ENCODE data around the gene CLIC1.
A peak's percentile ranks its signal among the peaks of the same experiment; 100 is the strongest.

DNA sequence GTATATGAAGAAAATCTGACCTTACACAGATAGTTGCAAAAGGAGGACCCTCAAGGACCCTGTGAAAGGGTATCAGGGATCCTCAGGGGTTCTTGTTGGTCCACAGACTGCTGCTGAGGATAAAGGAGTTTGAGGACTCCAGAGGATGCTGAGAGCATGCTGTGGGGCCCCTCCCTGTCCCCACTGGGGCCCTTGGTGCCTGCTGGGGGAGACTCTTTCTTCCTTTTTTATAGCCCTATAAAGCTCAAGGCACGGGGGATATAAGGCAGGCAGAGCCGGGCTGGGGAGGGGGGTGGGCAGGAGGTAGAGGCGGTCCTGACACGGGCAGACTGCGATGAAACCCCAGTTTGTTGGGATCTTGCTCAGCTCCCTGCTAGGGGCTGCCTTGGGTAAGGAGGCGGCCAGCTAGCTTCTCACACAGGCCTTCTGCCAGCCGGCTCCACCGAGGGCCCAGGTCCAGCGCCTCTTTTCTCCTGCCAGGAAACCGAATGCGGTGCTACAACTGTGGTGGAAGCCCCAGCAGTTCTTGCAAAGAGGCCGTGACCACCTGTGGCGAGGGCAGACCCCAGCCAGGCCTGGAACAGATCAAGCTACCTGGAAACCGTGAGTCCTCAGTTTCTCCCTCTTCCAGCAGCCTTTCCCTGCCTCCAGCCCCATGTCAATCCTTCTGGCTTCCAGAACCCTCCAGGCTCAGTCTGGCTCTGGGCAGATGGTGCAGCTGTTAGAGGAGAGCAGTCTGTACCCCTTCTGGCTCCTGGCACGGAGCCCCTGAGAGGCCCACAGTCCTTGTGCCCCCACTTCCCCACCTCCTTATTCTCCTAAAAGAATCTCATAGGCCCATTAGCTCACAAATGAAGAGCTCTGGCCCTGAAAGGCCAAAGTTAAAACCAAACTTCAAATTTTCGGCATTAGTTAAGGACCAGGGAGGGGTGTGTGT lies 21.0 kb downstream of the CLIC1 start, which contains the start of gene LY6G6D:
- TF ChIP-seq IKZF3 (tag by site-specific recombination; IDR thresholded peaks at IDR 0.05) (0 out of 2 replicates have a peak, but pooled peaks have one; percentile 11), ZBTB48 (tag by site-specific recombination; IDR thresholded peaks at IDR 0.05) (no peak), REPIN1 (tag by site-specific recombination; IDR thresholded peaks at IDR 0.05; ENCODE audit: low read depth) (no peak), KLF16 (tag by site-specific recombination; IDR thresholded peaks at IDR 0.05) (no peak), ZBTB7A (tag by site-specific recombination; IDR thresholded peaks at IDR 0.05; ENCODE audit: low read depth) (no peak), ZNF214 (tag by site-specific recombination; IDR thresholded peaks at IDR 0.05; ENCODE audit: borderline replicate concordance) (no peak), SALL2 (tag by site-specific recombination; IDR thresholded peaks at IDR 0.05; ENCODE audit: borderline replicate concordance) (no peak), ZNF660 (tag by site-specific recombination; IDR thresholded peaks at IDR 0.05) (no peak), BCL11A (tag by site-specific recombination; IDR thresholded peaks at IDR 0.05; ENCODE audit: low read depth) (no peak)
- TF ChIP-seq, protein P1, sequence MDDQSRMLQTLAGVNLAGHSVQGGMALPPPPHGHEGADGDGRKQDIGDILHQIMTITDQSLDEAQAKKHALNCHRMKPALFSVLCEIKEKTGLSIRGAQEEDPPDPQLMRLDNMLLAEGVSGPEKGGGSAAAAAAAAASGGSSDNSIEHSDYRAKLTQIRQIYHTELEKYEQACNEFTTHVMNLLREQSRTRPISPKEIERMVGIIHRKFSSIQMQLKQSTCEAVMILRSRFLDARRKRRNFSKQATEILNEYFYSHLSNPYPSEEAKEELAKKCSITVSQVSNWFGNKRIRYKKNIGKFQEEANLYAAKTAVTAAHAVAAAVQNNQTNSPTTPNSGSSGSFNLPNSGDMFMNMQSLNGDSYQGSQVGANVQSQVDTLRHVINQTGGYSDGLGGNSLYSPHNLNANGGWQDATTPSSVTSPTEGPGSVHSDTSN (CRISPR knock-in tag; IDR thresholded peaks at IDR 0.05): no peak
- TF ChIP-seq, protein P2, sequence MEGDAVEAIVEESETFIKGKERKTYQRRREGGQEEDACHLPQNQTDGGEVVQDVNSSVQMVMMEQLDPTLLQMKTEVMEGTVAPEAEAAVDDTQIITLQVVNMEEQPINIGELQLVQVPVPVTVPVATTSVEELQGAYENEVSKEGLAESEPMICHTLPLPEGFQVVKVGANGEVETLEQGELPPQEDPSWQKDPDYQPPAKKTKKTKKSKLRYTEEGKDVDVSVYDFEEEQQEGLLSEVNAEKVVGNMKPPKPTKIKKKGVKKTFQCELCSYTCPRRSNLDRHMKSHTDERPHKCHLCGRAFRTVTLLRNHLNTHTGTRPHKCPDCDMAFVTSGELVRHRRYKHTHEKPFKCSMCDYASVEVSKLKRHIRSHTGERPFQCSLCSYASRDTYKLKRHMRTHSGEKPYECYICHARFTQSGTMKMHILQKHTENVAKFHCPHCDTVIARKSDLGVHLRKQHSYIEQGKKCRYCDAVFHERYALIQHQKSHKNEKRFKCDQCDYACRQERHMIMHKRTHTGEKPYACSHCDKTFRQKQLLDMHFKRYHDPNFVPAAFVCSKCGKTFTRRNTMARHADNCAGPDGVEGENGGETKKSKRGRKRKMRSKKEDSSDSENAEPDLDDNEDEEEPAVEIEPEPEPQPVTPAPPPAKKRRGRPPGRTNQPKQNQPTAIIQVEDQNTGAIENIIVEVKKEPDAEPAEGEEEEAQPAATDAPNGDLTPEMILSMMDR (tag by site-specific recombination; IDR thresholded peaks at IDR 0.05): no peak
- TF ChIP-seq, protein P3, sequence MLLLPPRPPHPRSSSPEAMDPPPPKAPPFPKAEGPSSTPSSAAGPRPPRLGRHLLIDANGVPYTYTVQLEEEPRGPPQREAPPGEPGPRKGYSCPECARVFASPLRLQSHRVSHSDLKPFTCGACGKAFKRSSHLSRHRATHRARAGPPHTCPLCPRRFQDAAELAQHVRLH (tag by site-specific recombination; IDR thresholded peaks at IDR 0.05): no peak

Measured in HEK293 (cell line).